Activated naive CD8-positive, alpha-beta T cell treated with anti-CD3 and anti-CD28 coated beads, Interleukin-2, amount 10 ng/mL, durations not matched to agents 7 days and 5 days (primary cell): ENCODE data around the gene JPT2. TPM values are rescaled to one million over a fixed set of nuclear protein-coding genes. Genes with fewer than 3 reads are reported as not detected.
A peak's percentile ranks its signal among the peaks of the same experiment; 100 is the strongest.

Source experiments
- ATAC-seq: fragments of 150-1000 bp; cut with Tn5 transposase; one replicate; pipeline ENCODE4 v1.10.0; 2021; ENCODE audit warnings: low read depth, moderate library complexity
- POLR2A ChIA-PET: fragments of 350-600 bp; sonication (Branson Sonifier 250); formaldehyde crosslinking; loops from one replicate; lab custom pipeline; 2021; ENCODE audit warnings: antibody characterized with exemption; lab: Charles Lee
- DNase-seq: peaks from one replicate; pipeline ENCODE4 v3.0.0; 2021
- H3K27ac Mint-ChIP-seq: one replicate; pipeline ENCODE4 v1.8.0; 2022; ENCODE audit warnings: mild to moderate bottlenecking, mixed read lengths
- H3K27me3 Mint-ChIP-seq: one replicate; pipeline ENCODE4 v1.8.0; 2022; ENCODE audit warnings: mild to moderate bottlenecking, moderate library complexity, mixed read lengths
- H3K36me3 Mint-ChIP-seq: one replicate; pipeline ENCODE4 v1.8.0; 2021; ENCODE audit warnings: mild to moderate bottlenecking, mixed read lengths
- H3K4me1 Mint-ChIP-seq: one replicate; pipeline ENCODE4 v1.8.0; 2021; ENCODE audit warnings: mixed read lengths
- H3K4me3 Mint-ChIP-seq: one replicate; pipeline ENCODE4 v1.8.0; 2022; ENCODE audit warnings: mild to moderate bottlenecking, moderate library complexity, mixed read lengths
- H3K9me3 Mint-ChIP-seq: one replicate; pipeline ENCODE4 v1.8.0; 2021; ENCODE audit warnings: mixed read lengths
- total RNA-seq, 2 experiments: library from RNA; stranded (reverse); gene quantifications; one replicate each; pipeline ENCODE4 v1.2.3, GENCODE V29; 2021

JPT2 gene
- total RNA-seq, 2 experiments from 2014 or later, result 44.7 to 45.1 TPM

GRCh38 chr16:1670866-1671265 lies 7.2 kb upstream of the JPT2 start:
- Mint-ChIP-seq H3K4me3 (no peak overlapping the region), H3K36me3 (peaks cover 17% of the 10 kb centered on the region), H3K9me3 (no peaks in the 10 kb centered on the region), H3K27ac (no peak overlapping the region), H3K27me3 (no peaks in the 10 kb centered on the region), H3K4me1 (no peaks in the 10 kb centered on the region)
- POLR2A ChIA-PET, result no interaction called here
- ATAC-seq (no peak), DNase-seq (no peak)

GRCh38 chr16:1673424-1674151 lies 4.5 kb upstream of the JPT2 start:
- H3K4me1 Mint-ChIP-seq, result peaks cover 5% of the 10 kb centered on the region
- H3K27ac Mint-ChIP-seq, result no peak overlapping the region
- no peak for DNase-seq
- H3K27me3 Mint-ChIP-seq, result no peaks in the 10 kb centered on the region
- no peak overlapping the region for H3K4me3 Mint-ChIP-seq
- no peaks in the 10 kb centered on the region for H3K9me3 Mint-ChIP-seq
- H3K36me3 Mint-ChIP-seq, result peaks cover 17% of the 10 kb centered on the region
- no peak for ATAC-seq
- POLR2A ChIA-PET, result interaction anchor here (1.3 kb wide), 1 partner anchor 32 kb away, joined by 4 read pairs; the partner anchor contains the start of gene MAPK8IP3

GRCh38 chr16:1674306-1674705 lies 3.8 kb upstream of the JPT2 start:
- no peak for ATAC-seq
- no peak overlapping the region for H3K27ac Mint-ChIP-seq
- H3K36me3 Mint-ChIP-seq, result peaks cover 17% of the 10 kb centered on the region
- no peak overlapping the region for H3K4me3 Mint-ChIP-seq
- H3K4me1 Mint-ChIP-seq, result peaks cover 10% of the 10 kb centered on the region
- H3K9me3 Mint-ChIP-seq, result no peaks in the 10 kb centered on the region
- POLR2A ChIA-PET, result interaction anchor here (1.3 kb wide), 1 partner anchor 32 kb away, joined by 4 read pairs; the partner anchor contains the start of gene MAPK8IP3
- H3K27me3 Mint-ChIP-seq, result no peaks in the 10 kb centered on the region
- no peak for DNase-seq

GRCh38 chr16:1674751-1675664 lies 3.1 kb upstream of the JPT2 start:
- DNase-seq (no peak), ATAC-seq (no peak)
- peaks cover 10% of the 10 kb centered on the region for H3K4me1 Mint-ChIP-seq
- no peaks in the 10 kb centered on the region for H3K27me3 Mint-ChIP-seq
- H3K9me3 Mint-ChIP-seq, result no peaks in the 10 kb centered on the region
- no peak overlapping the region for H3K4me3 Mint-ChIP-seq
- POLR2A ChIA-PET, result interaction anchor here (1.3 to 1.9 kb wide), 2 partner anchors 31 to 32 kb away, joined by 4 to 6 read pairs; partner anchors contain the start of gene MAPK8IP3
- H3K27ac Mint-ChIP-seq, result no peak overlapping the region
- peaks cover 17% of the 10 kb centered on the region for H3K36me3 Mint-ChIP-seq

- DNase-seq, result no peak
- Mint-ChIP-seq H3K27me3 (no peaks in the 10 kb centered on the region), H3K36me3 (peaks cover 10% of the 10 kb centered on the region), H3K4me3 (no peak overlapping the region), H3K27ac (no peak overlapping the region), H3K9me3 (no peaks in the 10 kb centered on the region), H3K4me1 (peaks cover 20% of the 10 kb centered on the region)
- no peak for ATAC-seq
- POLR2A ChIA-PET, result interaction anchor here (1.9 to 2.2 kb wide), 2 partner anchors 30 to 66 kb away, joined by 6 to 9 read pairs; partner anchors contain the start of genes CRAMP1, IFT140 and MAPK8IP3
Observed at GRCh38 chr16:1676661-1677060, 1.4 kb upstream of the JPT2 start.

- no peaks in the 10 kb centered on the region for H3K27me3 Mint-ChIP-seq
- no peak overlapping the region for H3K27ac Mint-ChIP-seq
- H3K4me3 Mint-ChIP-seq, result peak overlapping the region; percentile 61
- no peak for DNase-seq
- POLR2A ChIA-PET, result interaction anchor here (1.0 to 2.2 kb wide), 8 partner anchors 11 to 478 kb away, joined by 4 to 26 read pairs (median 5); partner anchors contain the start of genes CRAMP1, EME2, IFT140 and MAPK8IP3
- no peaks in the 10 kb centered on the region for H3K9me3 Mint-ChIP-seq
- peaks cover 20% of the 10 kb centered on the region for H3K4me1 Mint-ChIP-seq
- peaks cover 6% of the 10 kb centered on the region for H3K36me3 Mint-ChIP-seq
- no peak for ATAC-seq
Observed at GRCh38 chr16:1677339-1677738, 740 bp upstream of the JPT2 start.

GRCh38 chr16:1678500-1679098 lies 520 bp downstream of the JPT2 start:
- no peak for DNase-seq
- Mint-ChIP-seq H3K36me3 (peaks cover under 1% of the 10 kb centered on the region), H3K27me3 (no peaks in the 10 kb centered on the region), H3K4me3 (peak overlapping the region; percentile 96), H3K27ac (peak overlapping the region; percentile 89), H3K9me3 (no peaks in the 10 kb centered on the region), H3K4me1 (peaks cover 20% of the 10 kb centered on the region)
- peak; percentile 24 for ATAC-seq
- POLR2A ChIA-PET, result interaction anchor here (1.0 to 2.2 kb wide), 8 partner anchors 12 to 477 kb away, joined by 4 to 26 read pairs (median 5); partner anchors contain the start of genes CRAMP1, EME2, IFT140 and MAPK8IP3

- POLR2A ChIA-PET, result no interaction called here
- no peak for DNase-seq
- peaks cover 20% of the 10 kb centered on the region for H3K4me1 Mint-ChIP-seq
- no peak for ATAC-seq
- H3K9me3 Mint-ChIP-seq, result no peaks in the 10 kb centered on the region
- H3K4me3 Mint-ChIP-seq, result peak overlapping the region; percentile 31
- peaks cover 3% of the 10 kb centered on the region for H3K36me3 Mint-ChIP-seq
- no peak overlapping the region for H3K27ac Mint-ChIP-seq
- no peaks in the 10 kb centered on the region for H3K27me3 Mint-ChIP-seq
Observed at GRCh38 chr16:1680361-1680760, 2.3 kb downstream of the JPT2 start.

GRCh38 chr16:1681032-1681431 lies 3.0 kb downstream of the JPT2 start:
- H3K9me3 Mint-ChIP-seq, result no peaks in the 10 kb centered on the region
- H3K36me3 Mint-ChIP-seq, result peaks cover 5% of the 10 kb centered on the region
- no peak for DNase-seq
- H3K4me1 Mint-ChIP-seq, result peaks cover 20% of the 10 kb centered on the region
- no peak overlapping the region for H3K4me3 Mint-ChIP-seq
- H3K27ac Mint-ChIP-seq, result peak overlapping the region; percentile 27
- POLR2A ChIA-PET, result no interaction called here
- H3K27me3 Mint-ChIP-seq, result no peaks in the 10 kb centered on the region
- ATAC-seq, result no peak

- POLR2A ChIA-PET, result no interaction called here
- Mint-ChIP-seq H3K9me3 (no peaks in the 10 kb centered on the region), H3K4me1 (peaks cover 2% of the 10 kb centered on the region), H3K27ac (peak overlapping the region; percentile 9), H3K36me3 (peaks cover 7% of the 10 kb centered on the region), H3K27me3 (no peaks in the 10 kb centered on the region), H3K4me3 (no peak overlapping the region)
- DNase-seq, result no peak
- ATAC-seq, result no peak
Observed at GRCh38 chr16:1687427-1688316, 9.6 kb downstream of the JPT2 start.

- POLR2A ChIA-PET, result no interaction called here
- H3K4me3 Mint-ChIP-seq, result no peak overlapping the region
- DNase-seq, result no peak
- no peak overlapping the region for H3K27ac Mint-ChIP-seq
- no peak for ATAC-seq
- no peaks in the 10 kb centered on the region for H3K9me3 Mint-ChIP-seq
- peaks cover 8% of the 10 kb centered on the region for H3K36me3 Mint-ChIP-seq
- H3K4me1 Mint-ChIP-seq, result peaks cover 2% of the 10 kb centered on the region
- no peaks in the 10 kb centered on the region for H3K27me3 Mint-ChIP-seq
Observed at GRCh38 chr16:1688807-1689560, 10.9 kb downstream of the JPT2 start.

- Mint-ChIP-seq H3K4me1 (peaks cover 2% of the 10 kb centered on the region), H3K4me3 (no peak overlapping the region), H3K27ac (no peak overlapping the region), H3K36me3 (peaks cover 10% of the 10 kb centered on the region), H3K27me3 (no peaks in the 10 kb centered on the region), H3K9me3 (no peaks in the 10 kb centered on the region)
- POLR2A ChIA-PET, result no interaction called here
- DNase-seq, result no peak
- ATAC-seq, result no peak
Observed at GRCh38 chr16:1689853-1690252, 11.8 kb downstream of the JPT2 start.
